Glutamatergic neuron (in vitro differentiated cells): ENCODE data around the gene ALDH1A2. TPM values are rescaled to one million over a fixed set of nuclear protein-coding genes. Genes with fewer than 3 reads are reported as not detected.
A peak's percentile ranks its signal among the peaks of the same experiment; 100 is the strongest.
"Not testable (repeated sequence)": the region's sequence is repeated elsewhere in the genome, so short reads cannot be mapped to it uniquely, and the experiment has no call there.

Source experiments
- DNase-seq: peaks from one replicate; pipeline ENCODE4 v3.0.0; 2022
- H3K27ac Mint-ChIP-seq: one replicate; pipeline ENCODE4 v1.8.0; 2020; ENCODE audit warnings: mild to moderate bottlenecking, mixed read lengths, inconsistent platforms; ENCODE audit not compliant: unreplicated experiment
- H3K27me3 Mint-ChIP-seq: one replicate; pipeline ENCODE4 v1.8.0; 2020; ENCODE audit warnings: mild to moderate bottlenecking, moderate library complexity, mixed read lengths, inconsistent platforms; ENCODE audit not compliant: unreplicated experiment
- H3K36me3 Mint-ChIP-seq: one replicate; pipeline ENCODE4 v1.8.0; 2020; ENCODE audit warnings: mild to moderate bottlenecking, mixed read lengths, inconsistent platforms; ENCODE audit not compliant: unreplicated experiment
- H3K4me1 Mint-ChIP-seq: one replicate; pipeline ENCODE4 v1.8.0; 2020; ENCODE audit warnings: mild to moderate bottlenecking, low read depth, mixed read lengths, inconsistent platforms; ENCODE audit not compliant: unreplicated experiment
- H3K4me3 Mint-ChIP-seq: one replicate; pipeline ENCODE4 v1.8.0; 2020; ENCODE audit warnings: mild to moderate bottlenecking, mixed read lengths, inconsistent platforms; ENCODE audit not compliant: unreplicated experiment
- H3K9me3 Mint-ChIP-seq: one replicate; pipeline ENCODE4 v1.8.0; 2020; ENCODE audit warnings: mild to moderate bottlenecking, moderate library complexity, mixed read lengths, inconsistent platforms; ENCODE audit not compliant: unreplicated experiment
- long read RNA-seq: library from polyadenylated mRNA; unstranded; transcript quantifications from one replicate; pipeline ENCODE4 v2.0.0, GENCODE V29; 2020; ENCODE audit not compliant: unreplicated experiment
- total RNA-seq: library from RNA; stranded (reverse); fragmentation: NEBNext Ultra II Directional; extraction: Animal tissue kit (Norgen Biotek cat#: 25700); gene quantifications from one replicate; pipeline ENCODE4 v1.2.1, GENCODE V29; 2021; ENCODE audit not compliant: unreplicated experiment
- TF ChIP-seq, protein P1 (sequence below): fragments of 200-600 bp; sonication (generic); IDR thresholded peaks from one replicate; pipeline ENCODE4 v1.5.0; 2021; ENCODE audit not compliant: partially characterized antibody, unreplicated experiment

The ALDH1A2 gene
- not detected for total RNA-seq
- long read RNA-seq, result 0 reads

DNA sequence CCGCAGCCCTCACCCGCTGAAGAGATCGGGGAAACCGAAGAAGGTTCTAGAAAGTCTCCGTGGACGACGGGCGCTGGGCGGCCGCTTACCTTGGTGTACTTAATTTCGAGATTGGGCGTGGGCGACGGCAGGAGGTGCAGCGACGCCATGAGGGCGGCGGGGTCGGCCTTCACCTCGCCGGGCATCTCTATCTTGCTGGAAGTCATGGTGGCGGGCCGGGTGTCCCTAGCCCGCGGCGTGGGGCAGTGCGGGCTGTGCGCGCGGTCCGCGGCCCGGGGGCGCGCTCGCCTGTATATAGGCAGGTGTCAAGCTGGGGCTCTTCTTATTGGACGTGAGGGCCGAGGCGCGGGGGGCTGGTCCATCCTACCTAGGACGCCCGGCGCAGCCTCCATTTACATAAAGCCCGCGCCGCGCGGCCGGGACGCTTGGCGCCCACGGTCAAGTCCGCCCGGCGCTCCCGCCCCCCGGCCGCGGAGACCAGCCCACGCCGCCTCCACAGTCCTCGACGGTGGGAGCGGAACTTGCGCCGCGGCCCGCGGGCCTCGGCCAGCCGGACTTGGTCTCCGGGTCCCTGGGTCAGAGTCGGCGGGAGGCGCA, at the start of gene ALDH1A2:
Gene ALDH1A2, minus strand, starts transcription at position 267 of the 597 bp plus-strand sequence. Its CDS starts 61 bp downstream, at position 206.
- H3K9me3 Mint-ChIP-seq, result peaks cover 5% of the 10 kb centered on the region
- TF ChIP-seq, protein P1, sequence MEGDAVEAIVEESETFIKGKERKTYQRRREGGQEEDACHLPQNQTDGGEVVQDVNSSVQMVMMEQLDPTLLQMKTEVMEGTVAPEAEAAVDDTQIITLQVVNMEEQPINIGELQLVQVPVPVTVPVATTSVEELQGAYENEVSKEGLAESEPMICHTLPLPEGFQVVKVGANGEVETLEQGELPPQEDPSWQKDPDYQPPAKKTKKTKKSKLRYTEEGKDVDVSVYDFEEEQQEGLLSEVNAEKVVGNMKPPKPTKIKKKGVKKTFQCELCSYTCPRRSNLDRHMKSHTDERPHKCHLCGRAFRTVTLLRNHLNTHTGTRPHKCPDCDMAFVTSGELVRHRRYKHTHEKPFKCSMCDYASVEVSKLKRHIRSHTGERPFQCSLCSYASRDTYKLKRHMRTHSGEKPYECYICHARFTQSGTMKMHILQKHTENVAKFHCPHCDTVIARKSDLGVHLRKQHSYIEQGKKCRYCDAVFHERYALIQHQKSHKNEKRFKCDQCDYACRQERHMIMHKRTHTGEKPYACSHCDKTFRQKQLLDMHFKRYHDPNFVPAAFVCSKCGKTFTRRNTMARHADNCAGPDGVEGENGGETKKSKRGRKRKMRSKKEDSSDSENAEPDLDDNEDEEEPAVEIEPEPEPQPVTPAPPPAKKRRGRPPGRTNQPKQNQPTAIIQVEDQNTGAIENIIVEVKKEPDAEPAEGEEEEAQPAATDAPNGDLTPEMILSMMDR, result no peak
- no peaks in the 10 kb centered on the region for H3K4me1 Mint-ChIP-seq
- no peaks in the 10 kb centered on the region for H3K36me3 Mint-ChIP-seq
- H3K27me3 Mint-ChIP-seq, result peaks cover 14% of the 10 kb centered on the region
- no peak within 1 kb of the TSS for H3K27ac Mint-ChIP-seq
- peak within 1 kb of the TSS; percentile 63 for H3K4me3 Mint-ChIP-seq
- DNase-seq, result peak; percentile 29

DNA sequence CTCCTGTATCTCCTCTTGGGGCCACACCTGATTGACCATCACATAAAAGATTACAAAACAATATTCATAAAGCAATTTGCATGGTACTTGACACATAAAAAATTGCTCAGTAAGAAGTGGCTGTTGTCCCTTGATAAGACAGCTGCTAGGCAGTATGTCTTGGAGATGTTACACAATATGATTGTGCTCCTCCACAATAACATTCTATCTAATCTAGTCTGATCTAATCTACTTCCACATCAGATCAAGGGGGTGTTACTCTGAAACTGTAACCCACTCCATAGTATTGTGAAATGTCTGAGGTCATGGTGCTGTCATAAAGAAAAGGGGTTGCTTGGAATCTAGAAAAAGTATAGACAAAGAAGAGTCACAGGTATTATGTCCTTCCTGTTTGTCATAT, 49.3 kb upstream of the ALDH1A2 start:
- no peak overlapping the region for H3K4me3 Mint-ChIP-seq

DNA sequence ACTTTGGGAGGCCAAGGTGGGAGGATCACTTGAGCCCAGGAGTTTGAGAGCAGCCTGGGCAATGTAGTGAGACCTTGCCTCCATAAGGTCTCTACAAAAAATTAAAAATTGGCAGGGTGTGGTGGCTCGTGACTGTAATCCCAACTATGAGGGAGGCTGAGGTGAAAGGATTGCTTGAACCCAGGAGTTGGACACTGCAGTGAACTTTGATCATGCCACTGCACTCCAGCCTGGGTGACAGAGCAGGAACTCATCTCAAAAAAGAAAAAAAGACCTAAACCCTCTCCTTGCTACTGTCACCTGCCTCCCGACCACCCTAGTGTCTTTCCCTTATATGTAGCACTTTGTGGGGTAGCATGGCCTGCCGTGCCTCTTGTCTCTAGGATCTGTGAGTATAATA, 48.9 kb upstream of the ALDH1A2 start:
- peaks cover 4% of the 10 kb centered on the region for H3K36me3 Mint-ChIP-seq
- no peak overlapping the region for H3K27ac Mint-ChIP-seq
- peaks cover 4% of the 10 kb centered on the region for H3K27me3 Mint-ChIP-seq
- TF ChIP-seq, protein P1, result no peak
- no peaks in the 10 kb centered on the region for H3K4me1 Mint-ChIP-seq
- no peaks in the 10 kb centered on the region for H3K9me3 Mint-ChIP-seq
- DNase-seq, result no peak
- no peak overlapping the region for H3K4me3 Mint-ChIP-seq

More for the DNA sequence above, 49.3 kb upstream of the ALDH1A2 start:
- peaks cover 4% of the 10 kb centered on the region for H3K27me3 Mint-ChIP-seq
- no peak for DNase-seq
- peaks cover 4% of the 10 kb centered on the region for H3K36me3 Mint-ChIP-seq
- TF ChIP-seq, protein P1, result no peak
- H3K27ac Mint-ChIP-seq, result no peak overlapping the region
- no peaks in the 10 kb centered on the region for H3K4me1 Mint-ChIP-seq
- no peaks in the 10 kb centered on the region for H3K9me3 Mint-ChIP-seq

DNA sequence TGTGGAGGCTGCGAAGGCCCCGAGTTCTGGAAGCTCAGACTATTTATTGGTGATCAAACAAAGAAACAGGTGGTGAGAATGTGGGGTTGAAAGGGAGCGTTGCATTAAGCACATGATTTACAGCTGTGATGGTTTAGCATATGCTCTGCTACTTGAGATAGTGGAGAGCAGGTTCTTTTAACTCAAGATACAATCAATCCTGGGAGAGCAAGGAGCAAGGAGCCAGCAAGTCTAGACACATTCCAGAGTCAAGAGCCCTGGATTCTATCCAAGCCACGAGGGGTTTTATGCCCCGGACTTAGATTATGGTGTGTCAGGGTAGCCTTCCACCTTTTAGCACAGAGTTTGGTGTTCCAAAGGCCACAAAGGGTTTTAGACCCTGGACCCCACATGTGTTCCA, 47.8 kb upstream of the ALDH1A2 start:
- H3K4me1 Mint-ChIP-seq, result not testable (repeated sequence)

DNA sequence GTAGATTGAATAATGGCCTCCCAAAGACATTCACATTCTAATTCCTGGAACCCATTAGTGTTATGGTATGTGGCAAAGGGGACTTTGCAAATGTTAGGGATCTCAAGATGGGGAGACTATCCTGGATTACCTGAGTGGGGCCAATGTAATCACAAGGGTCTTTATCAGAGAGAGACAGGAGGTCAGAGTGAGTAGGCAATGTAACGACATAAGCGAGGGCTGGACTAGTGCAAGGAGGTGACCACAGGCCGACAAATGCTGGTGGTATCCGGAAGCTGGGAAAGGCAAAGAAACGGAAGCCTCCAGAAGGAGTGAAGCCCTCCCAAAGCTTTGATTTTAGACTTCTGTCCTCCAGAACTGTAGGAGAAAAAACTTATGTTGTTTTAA, 46.2 kb upstream of the ALDH1A2 start:
- no peak overlapping the region for H3K27ac Mint-ChIP-seq
- no peak overlapping the region for H3K4me3 Mint-ChIP-seq
- H3K4me1 Mint-ChIP-seq, result no peaks in the 10 kb centered on the region
- TF ChIP-seq, protein P1, result no peak
- no peaks in the 10 kb centered on the region for H3K9me3 Mint-ChIP-seq
- peaks cover 4% of the 10 kb centered on the region for H3K36me3 Mint-ChIP-seq
- H3K27me3 Mint-ChIP-seq, result peaks cover 4% of the 10 kb centered on the region
- DNase-seq, result no peak

More for the DNA sequence above, 47.8 kb upstream of the ALDH1A2 start:
- not testable (repeated sequence) for H3K27ac Mint-ChIP-seq, H3K9me3 Mint-ChIP-seq, H3K36me3 Mint-ChIP-seq, DNase-seq, H3K27me3 Mint-ChIP-seq, H3K4me3 Mint-ChIP-seq
